Measurements from ENCODE around the gene TTR.

GRCh38 chr18:31576670-31577069 is 15.0 kb upstream of the TTR start:
- TF ChIP-seq CTCF (IDR thresholded peaks at IDR 0.05) (no peak), EP300 (IDR thresholded peaks at IDR 0.05) (no peak), POLR2AphosphoS5 (IDR thresholded peaks at IDR 0.05) (no peak), POLR2A (IDR thresholded peaks at IDR 0.05) (no peak)
